GM19467 (cell line): ENCODE results near the gene CMTM8.
A peak's percentile ranks its signal among the peaks of the same experiment; 100 is the strongest.
"Not testable (repeated sequence)": the region's sequence is repeated elsewhere in the genome, so short reads cannot be mapped to it uniquely, and the experiment has no call there.

Source experiments
- ATAC-seq: cut with Tn5 transposase; IDR thresholded peaks from one replicate; pipeline ENCODE4 v1.9.1; 2021; ENCODE audit warnings: mild to moderate bottlenecking, moderate library complexity; ENCODE audit not compliant: unreplicated experiment

Gene CMTM8

DNA sequence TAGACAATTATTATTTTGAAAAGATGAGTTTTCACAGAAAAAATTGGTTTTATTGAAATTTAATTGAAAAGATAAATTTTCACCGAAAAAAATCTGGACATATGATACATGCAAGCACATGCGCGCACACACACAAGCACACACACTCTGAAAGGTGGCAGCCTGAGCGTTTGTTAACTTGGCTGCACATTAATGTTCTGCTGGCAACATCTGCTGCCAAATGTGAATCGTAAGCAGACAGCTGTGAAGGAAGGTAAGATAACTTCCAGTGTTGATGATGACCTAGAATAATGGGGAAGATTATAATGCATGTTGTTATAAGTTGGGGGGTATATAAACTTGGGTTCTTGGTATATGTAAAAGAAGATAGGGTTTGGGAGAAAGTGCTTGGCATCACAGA lies 134.8 kb downstream of the CMTM8 start:
- no peak for ATAC-seq

DNA sequence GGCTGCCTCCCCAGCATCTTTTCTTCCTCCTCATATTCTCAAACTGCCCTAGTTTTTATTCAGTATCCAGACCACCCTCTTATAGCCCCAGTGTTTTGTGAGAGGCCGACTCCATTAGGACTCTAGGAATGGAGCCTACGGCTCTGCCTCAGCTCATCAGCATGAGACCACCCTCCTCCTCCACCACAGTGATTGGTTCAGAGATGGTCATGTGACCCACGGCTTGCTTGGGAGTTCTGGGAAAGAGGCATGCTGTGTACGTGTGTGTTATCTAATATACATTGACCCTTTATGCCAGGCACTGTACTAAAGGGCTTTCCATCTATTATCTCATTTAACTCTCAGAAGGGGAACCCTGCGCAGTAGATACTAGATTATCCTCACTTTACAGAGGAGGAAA lies 135.4 kb downstream of the CMTM8 start:
- ATAC-seq, result no peak

DNA sequence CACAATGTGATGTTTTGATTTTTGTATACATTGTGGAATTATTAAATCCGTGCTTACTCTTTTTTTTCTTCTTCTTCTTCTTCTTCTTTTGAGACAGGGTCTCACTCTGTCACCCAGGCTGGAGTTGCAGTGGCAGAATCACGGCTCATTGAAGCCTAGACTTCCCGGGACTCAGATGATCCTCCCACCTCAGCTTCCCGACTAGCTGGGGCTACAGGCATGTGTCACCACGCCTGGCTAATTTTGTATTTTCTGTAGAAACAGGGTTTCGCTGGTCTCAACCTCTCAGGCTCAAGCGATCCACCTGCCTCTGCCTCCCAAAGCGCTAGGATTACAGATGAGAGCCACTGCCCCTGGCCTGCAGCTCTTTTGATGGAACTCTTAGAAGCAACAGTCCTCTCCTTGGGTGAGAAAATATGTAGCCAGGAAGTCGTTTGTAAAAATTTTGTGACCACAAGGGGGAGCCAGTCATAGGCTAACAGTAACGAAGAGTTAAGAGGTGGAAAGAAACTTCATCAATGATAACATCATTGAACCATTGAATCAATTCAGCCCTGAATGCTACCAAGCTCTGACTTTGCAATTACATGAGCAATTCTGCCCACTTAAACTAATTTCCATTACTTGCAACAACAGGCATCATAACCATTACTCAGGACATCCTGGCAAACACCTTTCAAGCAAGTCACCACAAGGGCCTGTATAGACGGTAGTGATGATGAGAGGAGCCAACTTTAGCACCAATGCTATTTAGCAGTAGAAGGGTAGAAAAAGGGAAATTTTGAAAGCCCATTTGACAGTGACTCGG lies 136.5 kb downstream of the CMTM8 start:
- ATAC-seq, result no peak

DNA sequence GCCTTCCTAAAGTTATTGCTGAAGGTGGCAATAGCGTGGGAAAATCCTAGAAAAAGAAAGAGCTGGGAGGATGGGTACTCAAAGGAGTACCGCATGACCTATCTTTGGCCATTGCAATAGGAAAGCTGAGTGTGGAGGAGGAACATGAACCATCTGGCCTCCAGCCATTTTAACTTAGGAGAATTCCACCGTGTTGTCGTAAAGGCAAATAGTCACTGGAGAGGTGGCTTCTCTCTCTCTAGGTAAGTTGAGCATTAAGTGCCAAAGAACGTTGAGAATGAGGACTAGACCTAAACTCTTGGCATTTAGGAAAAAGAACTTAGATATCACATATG lies 137.1 kb downstream of the CMTM8 start:
- no peak for ATAC-seq

DNA sequence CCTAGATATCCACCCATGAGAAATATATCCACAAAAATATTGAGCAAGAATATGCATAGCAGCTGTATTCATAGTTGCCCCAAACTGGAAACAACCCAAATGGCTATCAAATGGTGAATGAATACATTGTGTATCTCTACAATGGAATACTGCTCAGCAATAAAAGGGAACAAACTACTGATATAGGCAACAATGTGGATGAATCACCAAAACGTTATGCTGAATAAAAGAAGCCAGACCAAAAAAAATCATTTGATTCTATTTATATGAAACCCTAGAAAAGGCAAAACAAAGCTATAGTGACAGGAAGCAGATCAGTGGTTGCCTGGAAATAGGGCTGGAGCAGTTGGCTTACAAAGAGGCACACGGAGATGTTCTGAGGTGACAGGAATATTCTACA lies 137.6 kb downstream of the CMTM8 start:
- no peak for ATAC-seq

DNA sequence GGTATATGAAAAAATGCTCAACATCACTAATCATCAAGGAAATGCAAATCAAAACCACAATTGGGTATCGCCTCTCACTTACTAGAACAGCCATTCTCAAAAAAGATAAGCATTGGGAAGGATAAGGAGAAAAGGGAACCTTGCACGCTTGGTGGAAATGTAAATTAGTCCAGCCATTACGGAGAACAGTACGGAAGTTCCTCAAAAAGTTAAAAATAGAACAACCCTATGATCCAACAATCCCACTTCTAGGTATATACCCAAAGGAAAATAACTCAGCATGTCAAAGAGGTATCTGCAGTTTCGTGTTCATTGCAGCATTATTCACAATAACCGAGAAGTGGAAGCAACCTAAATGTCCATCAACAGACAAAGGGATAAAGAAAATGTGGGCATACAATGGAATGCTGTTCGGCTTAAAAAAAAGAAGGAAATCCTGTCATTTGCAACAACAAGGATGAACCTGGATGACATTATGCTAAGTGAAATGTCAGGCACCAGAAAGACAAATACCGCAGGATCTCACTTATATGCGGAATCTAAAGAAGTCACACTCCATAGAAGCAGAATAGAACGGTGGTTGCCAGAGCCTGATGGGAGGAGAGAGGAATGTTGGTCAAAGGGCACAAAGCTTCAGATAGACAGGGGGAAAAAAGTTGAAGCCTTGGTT lies 141.5 kb downstream of the CMTM8 start:
- ATAC-seq, result no peak

DNA sequence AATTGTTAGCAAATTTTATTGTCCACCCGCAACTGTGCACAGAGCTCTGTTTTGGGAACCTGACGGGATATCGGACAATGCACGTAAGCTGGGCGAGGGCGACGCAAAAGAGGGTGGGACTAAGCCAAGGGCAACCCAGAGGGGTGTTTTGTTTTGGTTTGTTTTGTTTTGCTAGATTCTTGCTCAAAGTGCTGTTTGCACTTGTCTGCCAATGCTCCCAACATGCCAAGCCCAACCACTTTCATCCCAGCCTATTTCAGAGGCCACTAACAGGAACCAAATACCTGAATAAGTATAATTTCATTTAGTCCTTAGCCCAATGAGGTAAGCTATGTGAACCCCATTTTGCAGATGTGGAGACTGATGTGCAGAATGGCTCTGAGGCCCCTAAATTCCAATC lies 143.4 kb downstream of the CMTM8 start:
- ATAC-seq, result no peak

DNA sequence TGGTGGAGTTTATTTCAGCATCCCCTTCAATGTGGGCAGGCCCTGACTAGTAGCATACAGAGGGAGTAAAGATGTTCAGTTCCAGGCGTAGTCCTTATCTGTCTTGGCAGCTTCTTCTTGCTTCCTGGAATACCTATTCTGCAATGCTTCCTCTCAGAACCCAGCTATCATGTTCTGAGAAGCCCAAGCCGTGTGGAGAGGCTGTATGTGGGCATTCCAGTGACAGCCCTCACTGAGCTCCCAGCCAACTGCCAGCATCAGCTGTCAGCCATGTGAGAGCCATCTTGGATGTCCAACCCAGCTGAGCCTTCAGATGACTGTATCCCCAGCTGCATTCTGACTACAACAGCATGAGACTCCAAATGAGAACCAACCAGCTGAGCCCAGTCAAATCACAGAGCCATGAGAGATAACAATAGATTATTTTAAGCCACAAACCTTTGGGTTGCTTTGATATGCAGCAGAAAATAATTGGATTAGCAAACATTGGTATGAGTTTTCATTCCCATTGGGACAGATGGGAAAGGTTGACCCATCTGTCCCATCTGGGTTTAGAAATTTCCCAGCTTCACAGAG lies 144.7 kb downstream of the CMTM8 start:
- no peak for ATAC-seq

DNA sequence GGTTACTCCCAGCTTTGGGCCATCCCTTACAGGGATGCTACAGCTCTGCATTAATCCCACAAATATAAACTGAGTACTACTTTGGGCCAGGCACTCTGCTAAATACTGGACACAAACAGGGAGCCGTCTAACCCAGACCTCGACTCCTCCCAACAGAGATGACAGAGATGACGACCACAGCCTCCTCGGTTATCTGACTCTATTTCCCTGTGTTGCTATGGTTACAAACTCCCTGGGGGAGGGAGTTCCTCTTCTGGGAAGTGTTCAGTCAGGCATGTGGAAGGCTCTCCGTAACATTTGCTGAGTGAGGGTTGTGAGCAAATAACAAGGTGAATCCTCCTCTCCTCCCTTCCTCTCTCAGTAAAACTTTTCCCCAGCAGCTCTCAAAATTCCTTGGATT lies 146.5 kb downstream of the CMTM8 start:
- ATAC-seq, result no peak

DNA sequence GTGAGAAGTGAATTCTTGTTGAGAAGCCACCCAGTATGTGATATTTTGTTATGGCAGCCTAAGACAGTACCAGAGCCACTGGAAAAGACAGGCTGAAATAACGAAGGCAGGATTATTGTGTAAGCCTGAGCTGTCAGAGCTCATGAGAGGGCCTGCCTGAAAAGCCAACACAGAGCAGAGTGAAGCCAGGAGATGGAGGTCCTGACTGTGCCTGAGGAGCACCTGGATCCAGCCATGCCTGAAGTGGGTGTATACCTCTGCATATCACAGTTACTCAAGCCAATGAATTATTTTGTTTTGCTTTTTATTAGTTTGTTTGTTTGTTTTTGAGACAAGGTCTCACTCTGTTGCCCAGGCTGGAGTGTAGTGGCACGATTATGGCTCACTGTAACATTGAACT lies 149.0 kb downstream of the CMTM8 start:
- ATAC-seq, result no peak

DNA sequence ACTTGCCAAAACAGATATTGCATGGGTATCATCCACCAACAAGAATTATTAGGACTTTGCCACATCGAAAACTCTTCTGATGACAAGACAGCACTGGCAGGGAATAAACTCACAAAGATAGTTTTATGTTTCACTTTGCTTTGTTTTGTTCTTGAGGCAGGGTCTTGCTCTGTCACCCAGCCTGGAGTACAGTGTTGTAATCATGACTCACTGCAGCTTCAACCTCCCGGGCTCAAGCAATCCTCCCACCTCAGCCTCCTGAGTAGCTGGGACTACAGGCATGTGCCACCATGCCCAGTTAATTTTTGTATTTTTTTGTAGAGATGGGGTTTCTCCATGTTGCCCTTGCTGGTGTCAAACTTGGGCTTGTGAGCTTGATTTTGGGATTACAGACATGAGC lies 151.1 kb downstream of the CMTM8 start:
- ATAC-seq, result not testable (repeated sequence)

DNA sequence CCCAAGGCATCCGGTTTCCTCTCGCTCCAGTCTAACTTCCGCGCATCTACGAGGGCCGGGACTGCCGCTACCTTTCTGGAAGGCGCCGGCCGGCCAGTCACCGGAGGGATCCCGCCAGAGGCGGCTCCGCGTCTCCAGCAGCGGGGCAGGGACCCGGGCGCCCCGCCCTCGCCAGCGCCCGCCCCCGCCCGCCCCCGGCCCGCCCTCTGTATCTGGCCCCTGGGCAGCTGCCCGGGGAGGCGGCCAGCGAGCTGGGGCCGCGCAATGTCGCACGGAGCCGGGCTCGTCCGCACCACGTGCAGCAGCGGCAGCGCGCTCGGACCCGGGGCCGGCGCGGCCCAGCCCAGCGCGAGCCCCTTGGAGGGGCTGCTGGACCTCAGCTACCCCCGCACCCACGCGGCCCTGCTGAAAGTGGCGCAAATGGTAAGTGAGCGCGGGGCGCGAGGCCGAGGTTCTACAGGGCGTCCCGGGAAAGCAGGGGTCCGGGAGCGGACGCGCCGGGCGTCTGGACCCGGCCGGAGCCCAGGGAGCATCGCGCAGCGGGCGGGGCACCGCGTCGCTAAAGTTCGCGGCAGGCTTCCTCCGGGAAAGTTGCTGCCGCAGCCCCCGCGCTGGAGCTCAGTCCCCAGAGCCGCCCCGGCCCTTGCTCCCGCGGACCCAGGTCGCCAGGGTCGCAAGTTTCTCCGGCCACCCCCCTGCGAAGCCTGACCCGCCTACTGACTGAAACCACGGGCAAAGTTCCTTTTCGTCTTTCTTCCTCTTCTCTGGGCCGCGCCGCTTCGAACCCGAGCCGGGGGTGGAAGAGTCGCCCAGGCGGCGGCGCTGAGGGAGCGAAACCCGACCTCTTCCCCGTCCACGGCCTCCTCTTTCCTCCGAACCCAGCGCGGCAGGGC lies 153.4 kb downstream of the CMTM8 start, which contains the start of gene CMTM7:
TSS of gene CMTM7 (plus strand) at position 211 of the 893 bp plus-strand sequence. CDS start at position 265, 54 bp downstream.
- peak; percentile 49 for ATAC-seq

DNA sequence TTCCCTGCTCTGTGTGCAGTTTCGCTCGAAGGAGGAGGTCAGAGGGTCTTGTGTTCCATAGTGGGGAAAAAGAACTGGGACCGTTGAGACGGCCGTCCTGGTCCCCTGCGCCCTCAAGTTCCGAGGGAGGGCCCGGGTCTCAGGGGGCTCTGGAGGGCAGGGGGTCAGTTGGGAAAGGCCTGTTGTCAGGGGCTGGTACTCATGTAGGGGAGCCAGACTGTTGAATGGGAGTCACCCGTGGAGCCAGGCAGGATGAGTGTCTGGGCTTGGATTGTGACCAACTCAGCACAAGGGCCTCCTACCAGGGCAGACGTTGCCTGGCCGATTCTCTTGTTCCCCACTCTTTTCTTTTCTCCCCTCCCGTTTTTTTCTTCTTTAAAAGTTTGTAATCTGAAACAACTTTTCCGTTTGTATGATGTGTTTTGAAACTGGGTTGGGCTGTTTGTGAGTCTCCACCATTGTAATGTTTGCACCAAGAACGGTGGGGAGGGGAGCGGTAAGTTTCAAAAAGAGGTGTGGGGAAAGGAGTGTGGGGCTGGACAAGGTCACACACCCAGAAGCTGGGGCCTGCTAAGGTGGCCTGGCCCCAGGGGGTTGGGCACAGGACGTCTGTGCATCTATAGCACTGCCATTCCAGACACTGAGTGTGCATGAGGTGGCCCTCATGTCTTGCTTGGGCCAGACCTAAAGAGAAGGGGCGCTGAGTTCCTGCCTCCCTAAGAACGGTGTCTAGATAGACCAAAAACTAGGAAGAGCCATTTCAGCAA lies 154.2 kb downstream of the CMTM8 start:
- no peak for ATAC-seq

DNA sequence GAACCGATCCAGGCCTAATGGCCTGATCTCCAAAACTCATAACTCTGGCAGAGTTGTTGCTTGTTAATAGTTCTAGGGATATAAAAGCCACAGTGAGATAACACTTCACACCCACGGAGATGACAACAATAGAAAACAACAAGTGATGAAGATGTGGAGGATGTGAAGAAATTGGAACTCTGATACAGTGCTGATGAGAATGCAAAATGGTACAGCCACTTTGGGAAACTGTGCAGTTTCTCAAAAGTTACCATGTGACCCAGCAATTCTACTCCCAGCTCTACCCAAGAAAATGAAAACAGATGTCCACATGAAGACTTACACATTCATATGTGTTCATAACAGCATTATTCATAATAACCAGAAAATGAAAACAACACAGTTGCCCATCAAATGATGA lies 157.0 kb downstream of the CMTM8 start:
- ATAC-seq, result no peak

DNA sequence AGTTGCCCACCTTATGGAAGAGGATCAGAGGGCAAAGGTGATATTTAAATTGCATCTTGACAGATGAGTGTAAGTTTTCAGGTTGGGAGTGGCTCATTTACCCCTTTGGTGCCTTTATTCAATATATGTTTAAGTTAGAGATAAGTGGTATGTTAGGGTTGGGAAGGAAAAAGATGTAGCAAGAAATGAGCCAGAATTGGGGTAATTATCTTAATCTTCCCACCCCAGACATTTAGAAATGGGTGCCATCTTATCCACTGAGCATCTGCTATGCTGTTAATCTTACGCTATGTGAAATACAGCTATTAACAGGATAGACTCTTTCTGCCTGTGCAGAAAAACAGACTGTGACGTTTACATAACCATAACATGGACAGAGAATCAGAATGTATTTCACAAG lies 159.5 kb downstream of the CMTM8 start:
- ATAC-seq, result no peak

DNA sequence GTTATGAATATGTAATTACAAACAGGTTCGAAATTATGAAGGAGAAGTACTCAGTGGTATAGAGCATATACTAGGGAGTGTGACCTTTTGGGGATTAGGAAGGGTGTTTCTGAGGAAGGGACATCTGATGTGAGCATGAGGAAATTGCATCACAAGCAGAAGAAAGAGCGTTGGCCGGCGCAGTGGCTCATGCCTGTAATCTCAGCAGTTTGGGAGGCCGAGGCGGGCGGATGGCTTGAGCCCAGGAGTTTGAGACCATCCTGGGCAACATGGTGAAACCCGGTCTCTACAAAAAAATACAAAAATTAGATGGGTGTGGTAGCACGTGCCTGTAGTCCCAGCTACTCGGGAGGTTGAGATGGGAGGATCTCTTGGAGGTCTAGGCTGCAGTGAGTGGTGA lies 160.1 kb downstream of the CMTM8 start:
- ATAC-seq, result no peak

DNA sequence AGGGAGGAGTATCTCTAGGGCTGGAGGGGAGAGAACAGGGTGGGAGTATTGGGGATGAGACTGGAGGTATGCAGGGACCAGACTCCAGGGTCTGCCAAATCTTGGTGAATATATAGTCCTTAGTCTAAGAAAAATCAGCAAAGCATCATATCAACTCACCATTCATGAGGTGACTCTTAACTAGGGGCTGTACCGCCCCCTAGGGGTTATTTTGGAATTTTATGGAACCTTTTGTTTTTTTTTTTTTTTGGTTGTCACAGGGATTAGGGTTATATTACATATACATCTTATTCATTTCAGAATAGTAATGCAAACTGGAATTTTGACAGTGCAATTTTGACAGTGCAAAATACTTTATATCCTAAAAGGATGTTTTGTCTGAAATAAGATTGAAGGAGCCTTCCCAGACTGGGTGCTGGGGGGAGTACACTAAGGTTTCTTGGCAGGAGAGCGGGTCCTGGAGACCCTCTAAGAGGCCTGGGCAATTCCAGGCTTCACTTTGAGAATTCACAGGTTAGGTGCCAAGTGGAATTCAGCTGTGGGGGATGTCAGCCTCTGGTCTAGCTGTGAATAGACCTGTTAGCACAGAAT lies 160.6 kb downstream of the CMTM8 start:
- ATAC-seq, result no peak

DNA sequence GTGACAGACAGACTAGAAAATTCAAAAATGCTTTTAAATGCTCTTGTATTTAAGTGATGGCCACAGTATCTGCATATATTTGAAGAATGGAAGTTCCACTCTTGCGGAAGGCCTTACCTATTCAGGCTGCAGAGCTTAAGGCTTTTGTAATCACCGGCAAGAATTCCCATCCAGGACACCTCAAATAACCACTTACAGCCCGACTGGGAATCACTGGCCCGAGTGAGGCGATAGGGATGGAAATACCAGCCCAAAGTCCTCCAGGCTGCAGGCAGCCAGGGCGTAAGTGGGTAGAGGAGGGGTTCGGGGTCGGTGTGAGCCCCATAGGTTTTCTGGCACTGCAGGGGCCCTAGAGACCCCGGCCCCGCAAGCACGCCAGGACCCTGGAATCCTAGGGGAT lies 162.6 kb downstream of the CMTM8 start:
- ATAC-seq, result peak; percentile 8

DNA sequence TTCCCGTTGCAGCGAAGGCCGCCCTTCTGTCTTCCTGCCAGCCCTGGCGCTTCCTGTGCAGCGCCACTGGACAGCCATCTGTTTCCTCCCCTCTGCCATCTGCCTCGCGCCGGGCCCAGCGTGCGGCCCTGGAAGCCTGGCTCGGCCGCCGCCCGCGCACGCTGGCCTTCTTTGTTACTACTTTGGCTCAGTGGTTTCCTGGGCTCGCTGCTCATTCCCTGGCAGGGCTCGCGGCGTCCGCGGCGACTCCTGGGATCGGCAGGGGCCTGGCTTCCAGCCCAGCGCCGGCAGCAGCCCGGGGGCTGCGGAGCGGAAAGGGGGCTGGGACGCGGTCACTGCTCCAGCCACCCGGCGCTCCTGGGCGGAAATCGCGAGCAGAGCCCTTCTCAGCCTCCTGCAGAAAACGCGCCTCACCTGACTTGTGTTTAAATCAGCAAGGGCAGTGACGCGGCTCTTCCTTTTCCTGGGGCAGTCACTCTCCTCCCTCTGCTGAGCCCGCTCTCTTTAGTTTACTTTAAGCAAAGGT lies 163.1 kb downstream of the CMTM8 start:
- ATAC-seq, result peak; percentile 71

DNA sequence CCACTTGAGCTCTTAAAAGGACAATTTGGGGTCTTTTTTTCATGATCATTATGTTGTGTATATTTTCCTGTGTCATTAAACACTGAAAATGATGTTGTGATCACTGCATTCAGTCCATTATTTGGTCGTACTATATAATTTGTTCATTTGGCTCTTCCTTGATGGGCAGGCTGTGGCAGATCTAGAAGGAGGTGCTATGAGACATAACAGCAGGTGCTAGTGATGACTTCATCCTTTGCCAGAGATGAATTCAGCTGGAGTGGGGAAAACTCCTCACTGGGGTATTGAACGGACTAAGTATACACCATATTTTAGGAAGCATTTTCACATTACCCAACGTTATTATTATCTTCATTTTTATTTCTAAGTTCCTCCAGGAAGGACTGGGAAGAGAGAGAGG lies 165.2 kb downstream of the CMTM8 start:
- no peak for ATAC-seq
